Measurements from ENCODE around the gene MOB4.
"Not testable (repeated sequence)": the region's sequence is repeated elsewhere in the genome, so short reads cannot be mapped to it uniquely, and the experiment has no call there.

Gene MOB4

DNA sequence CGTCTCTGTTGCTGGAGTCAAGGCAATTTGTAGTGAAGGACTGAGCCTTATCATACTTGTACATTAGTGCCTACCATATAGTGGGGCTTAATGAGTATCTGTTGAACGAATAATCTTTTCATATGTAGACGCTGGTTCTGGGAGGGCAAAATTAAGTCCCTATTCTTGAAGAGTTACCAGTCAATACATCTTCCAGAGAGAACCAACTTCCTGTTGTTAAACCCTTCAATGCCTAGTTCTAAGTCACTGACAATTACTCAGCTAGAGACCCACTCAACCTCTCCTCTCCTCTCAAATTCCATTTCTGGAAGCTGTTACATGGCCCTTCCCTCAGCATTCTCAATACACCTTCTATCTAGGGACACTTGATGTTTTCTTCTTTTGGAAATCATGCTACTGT lies 1.1 kb upstream of the MOB4 start:
- DNase-seq (ENCODE audit: low read depth), result no peak

- DNase-seq (ENCODE audit: low read depth), result no peak
These were observed 539 bp upstream of the MOB4 start for GRCh38 chr2:197515315-197515738.

DNA sequence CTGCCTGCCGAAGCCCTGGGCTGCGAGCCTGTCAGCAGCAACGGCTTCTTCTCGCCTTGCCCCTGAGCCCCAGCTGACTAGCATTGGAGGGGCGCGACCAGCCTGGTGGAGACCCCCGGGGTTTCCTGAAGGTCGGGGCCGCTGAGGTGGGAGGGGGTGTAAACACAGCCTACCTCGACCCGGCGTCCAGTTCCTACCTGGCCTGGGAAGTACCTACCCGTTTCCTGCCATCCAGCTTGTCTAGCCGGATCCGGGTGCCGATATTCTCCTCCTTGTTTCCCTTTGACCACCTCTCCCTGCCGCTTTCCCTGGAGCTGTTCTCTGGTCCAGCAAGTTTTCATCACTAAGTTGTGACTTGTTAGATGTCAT lies 511 bp downstream of the MOB4 start:
- DNase-seq (ENCODE audit: low read depth), result peak; percentile 14

DNA sequence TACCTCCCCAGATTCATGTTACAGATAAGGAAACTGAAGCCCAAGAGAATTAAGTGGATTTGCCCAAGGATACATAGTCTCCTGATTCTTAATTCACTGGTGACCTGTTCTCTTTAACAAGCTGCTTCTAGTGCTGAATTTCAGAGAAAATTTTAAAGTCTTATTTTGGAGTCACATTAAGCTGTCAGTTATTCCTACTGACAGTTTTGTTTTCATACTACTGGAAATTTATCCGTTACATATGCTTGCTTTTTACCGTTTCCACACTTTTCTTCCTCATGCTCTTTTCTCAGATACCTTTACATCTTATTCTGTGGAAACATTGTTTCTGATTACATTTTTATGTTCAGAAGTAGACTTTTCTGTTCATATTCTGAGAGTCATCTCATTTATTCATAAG lies 1.3 kb downstream of the MOB4 start:
- no peak for DNase-seq (ENCODE audit: low read depth)

DNA sequence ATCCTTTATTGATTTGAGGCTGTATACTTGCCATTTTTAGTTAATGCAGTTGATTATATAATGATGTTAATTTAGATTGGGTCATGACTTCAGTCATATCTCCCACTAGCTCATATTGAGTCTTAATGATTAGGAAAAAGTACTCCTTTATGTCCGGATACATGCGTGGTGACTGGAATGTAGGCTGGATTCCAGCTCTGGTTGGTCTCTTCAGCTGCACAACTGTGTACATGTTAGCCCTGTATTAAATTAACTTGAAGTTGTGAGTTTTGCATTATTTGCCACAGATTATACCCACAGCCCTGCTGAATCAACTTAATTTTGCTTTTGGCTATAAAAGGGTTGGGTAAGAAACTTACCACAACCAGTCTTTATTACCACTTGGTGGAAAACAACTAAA lies 22.5 kb downstream of the MOB4 start:
- DNase-seq (ENCODE audit: low read depth), result no peak

DNA sequence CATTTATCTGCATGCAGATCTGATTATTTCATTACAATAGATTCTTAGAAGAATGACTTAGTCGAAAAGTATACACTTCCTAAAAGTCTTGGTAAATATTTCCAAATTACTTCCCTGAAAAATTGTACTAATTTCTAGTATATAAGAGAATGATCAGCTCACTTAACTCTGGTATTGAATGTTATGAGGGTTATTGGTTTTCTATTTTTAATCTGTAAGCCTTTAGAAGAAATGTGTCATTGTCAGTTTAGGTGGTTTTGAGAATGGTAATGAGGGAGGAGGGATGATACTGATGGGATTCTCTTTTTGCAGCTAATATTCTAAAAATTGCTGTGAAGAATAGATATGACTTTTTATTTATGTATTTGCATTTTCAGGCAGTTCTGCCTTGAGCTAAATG lies 23.9 kb downstream of the MOB4 start:
- DNase-seq (ENCODE audit: low read depth), result no peak

DNA sequence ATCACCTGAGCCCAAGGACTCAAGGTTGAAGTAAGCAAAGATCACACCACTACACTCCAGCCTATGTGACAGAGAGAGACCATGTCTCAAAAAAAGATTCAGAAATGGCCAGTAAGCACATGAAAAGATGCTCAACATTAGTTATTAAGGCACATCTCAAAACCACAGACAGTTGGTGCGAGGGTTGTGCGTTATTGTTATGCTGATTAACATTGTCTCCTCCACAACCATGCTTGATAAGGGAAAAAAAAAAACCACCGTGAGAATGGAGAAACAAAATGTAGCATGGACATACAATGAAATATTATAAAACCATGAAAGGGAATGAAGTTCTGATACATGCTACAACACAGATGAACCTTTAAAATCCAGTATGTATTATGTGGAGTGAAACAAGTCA lies 27.3 kb downstream of the MOB4 start:
- DNase-seq (ENCODE audit: low read depth), result no peak

GRCh38 chr2:197547163-197547900 lies 31.5 kb downstream of the MOB4 start:
- no peak for DNase-seq (ENCODE audit: low read depth)

DNA sequence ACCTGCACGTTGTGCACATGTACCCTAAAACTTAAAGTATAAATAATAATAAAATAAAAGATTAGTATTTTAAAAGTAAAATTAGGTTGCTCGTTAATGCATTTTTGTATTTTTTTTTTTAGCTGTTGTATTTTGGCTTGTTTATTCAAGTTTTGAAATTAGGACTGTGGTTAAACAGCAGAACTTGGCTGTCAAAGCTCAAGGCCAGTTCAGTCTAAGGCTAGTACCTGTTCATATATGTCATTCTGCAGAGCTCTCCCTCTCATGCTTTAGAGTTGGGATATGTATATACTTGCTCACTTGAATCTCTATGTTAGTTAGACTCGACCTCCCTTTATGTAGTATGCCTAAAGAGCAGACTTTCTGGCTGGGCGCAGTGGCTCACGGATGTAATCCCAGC lies 32.7 kb downstream of the MOB4 start:
- no peak for DNase-seq (ENCODE audit: low read depth)

DNA sequence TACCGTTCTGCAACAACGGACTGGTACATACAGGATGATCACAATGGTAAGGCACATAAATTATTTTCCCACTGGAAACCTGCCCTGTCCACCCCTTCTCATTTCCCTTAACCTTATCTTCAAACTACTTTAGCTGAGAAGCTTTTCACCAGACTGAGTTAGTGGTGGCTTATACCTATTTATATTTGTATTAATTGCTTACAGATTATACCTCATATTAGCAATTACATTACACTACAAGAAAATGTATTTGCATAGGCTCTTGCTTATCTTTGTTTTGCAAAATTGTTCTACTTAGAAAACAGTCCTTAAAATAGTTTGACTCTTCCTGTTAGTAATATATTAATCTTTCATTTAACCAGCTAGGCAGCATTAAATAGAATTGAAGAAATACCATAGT lies 35.4 kb downstream of the MOB4 start:
- not testable (repeated sequence) for DNase-seq (ENCODE audit: low read depth)

DNA sequence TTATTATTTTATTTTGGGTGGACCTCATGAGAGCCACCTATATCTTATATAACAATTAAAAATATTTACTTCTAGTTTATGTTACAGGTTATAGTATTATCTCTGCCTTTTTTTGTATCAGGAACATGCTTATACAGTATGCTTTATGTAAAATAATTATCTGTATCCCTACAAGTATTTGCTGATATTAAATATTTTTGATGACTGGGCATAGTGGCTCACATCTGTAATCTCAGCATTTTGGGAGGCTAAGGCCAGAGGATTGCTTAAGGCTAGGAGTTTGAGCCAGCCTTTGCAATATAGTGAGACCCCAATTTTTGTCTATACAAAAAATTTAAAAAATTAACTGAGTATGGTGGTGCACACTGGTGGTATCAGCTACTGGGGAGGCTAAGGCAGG lies 39.6 kb downstream of the MOB4 start:
- DNase-seq (ENCODE audit: low read depth), result no peak

GRCh38 chr2:197556456-197556855 lies 40.6 kb downstream of the MOB4 start:
- DNase-seq (ENCODE audit: low read depth), result no peak

DNA sequence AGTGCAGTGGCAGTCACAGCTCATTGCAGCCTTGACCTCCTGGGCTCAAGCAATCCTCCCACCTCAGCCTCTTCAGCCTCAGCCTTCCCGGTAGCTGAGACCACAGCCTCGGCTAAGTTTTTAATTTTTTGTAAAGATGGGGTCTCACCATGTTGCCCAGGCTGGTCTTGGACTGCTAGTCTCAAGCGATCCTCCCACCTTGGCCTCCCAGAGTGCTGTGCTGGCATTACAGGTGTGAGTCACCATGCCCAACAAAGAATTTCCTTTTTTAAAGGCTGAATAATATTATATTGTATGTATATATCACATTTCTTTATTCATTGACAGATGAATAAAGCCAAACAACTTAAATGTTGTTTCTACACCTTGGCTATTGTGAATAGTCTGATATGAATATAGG lies 42.5 kb downstream of the MOB4 start:
- no peak for DNase-seq (ENCODE audit: low read depth)

GRCh38 chr2:197559681-197560080 lies 43.8 kb downstream of the MOB4 start:
- no peak for DNase-seq (ENCODE audit: low read depth)

GRCh38 chr2:197560146-197560665 lies 44.3 kb downstream of the MOB4 start:
- DNase-seq (ENCODE audit: low read depth), result no peak

DNA sequence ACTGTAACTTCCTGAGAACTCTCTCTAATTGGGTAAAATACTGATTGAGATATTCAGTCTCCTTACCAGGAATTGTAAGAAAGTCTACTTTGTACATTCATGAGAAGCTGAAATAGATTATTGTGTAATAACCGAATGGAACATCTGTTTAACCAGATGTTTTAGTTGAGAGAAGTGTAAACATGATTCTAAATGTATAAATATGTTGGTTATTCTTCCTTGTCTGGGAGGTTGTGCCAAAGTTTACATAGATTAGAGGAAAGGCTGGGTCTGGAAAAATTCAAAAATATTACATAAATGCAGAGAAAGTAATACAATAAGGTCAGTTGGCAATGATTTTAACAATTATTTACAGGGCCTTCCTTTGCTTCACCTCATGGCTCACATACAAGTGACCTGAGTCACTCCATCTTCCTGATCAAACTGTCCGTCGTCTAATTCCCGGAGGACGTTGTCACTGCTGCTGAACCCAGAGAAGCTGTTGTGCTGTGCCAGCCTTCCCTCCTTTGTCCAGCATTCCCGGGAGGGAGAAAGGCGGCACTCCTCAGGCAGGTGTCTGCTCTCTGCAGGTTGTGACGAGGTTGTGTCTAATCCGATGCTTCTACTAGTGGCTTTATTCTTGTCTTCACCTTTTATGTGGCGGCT lies 55.9 kb downstream of the MOB4 start:
- DNase-seq (ENCODE audit: low read depth), result no peak

- DNase-seq (ENCODE audit: low read depth), result no peak
These were observed 57.7 kb downstream of the MOB4 start for GRCh38 chr2:197573608-197574007.

- DNase-seq (ENCODE audit: low read depth), result no peak
These were observed 60.1 kb downstream of the MOB4 start for GRCh38 chr2:197575987-197576386.

GRCh38 chr2:197576631-197577030 lies 60.8 kb downstream of the MOB4 start:
- DNase-seq (ENCODE audit: low read depth), result no peak

DNA sequence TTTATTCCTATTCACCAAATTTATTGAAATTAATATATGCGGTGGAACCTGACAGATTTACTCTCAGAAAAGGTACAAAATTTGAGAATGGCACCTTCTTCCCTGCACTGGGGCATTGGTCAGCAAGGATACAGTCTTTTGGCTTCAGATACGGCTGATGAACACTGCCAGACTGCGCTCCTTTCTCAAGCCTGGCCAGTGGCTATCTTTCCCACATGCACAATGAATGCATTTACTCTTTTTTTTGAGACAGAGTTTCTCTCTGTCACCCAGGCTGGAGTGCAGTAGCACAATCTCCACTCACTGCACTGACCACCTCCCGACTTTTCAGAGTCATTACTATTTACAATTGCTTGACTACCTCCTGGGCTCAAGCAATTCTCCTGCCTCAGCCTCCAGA lies 61.6 kb downstream of the MOB4 start:
- no peak for DNase-seq (ENCODE audit: low read depth)

GRCh38 chr2:197578294-197578693 lies 62.4 kb downstream of the MOB4 start:
- DNase-seq (ENCODE audit: low read depth), result not testable (repeated sequence)

DNA sequence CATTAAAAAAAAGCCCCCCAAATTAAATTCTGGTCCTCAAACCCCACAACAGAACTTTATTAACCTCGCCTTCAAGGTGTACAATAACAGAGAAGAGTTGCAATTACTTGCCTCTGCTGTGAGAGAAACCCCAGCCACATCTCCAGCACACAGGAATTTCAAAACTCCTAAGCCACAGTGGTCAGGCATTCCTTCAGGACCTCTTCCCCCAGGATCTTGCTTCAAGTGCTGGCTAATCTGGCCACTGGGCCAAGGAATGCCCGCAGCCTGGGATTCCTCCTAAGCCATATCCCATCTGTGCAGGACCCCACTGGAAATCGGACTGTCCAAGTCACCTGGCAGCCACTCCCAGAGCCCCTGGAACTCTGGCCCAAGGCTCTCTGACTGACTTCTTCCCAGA lies 64.3 kb downstream of the MOB4 start:
- not testable (repeated sequence) for DNase-seq (ENCODE audit: low read depth)

DNA sequence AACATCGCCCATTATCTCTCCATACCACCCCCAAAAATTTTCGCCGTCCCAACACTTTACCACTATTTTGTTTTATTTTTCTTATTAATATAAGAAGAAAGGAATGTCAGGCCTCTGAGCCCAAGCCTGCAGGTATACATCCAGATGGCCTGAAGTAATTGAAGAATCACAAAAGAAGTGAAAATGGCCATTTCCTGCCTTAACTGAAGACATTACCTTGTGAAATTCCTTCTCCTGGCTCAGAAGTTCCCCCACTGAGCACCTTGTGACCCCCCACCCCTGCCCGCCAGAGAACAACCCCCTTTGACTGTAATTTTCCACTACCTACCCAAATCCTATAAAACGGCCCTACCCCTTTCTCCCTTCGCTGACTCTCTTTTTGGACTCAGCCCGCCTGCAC lies 71.4 kb downstream of the MOB4 start:
- not testable (repeated sequence) for DNase-seq (ENCODE audit: low read depth)
